SJSA1 (cell line): ENCODE measurements around the gene RBM19. TPM values are rescaled to one million over a fixed set of nuclear protein-coding genes. Genes with fewer than 3 reads are reported as not detected.
A peak's percentile ranks its signal among the peaks of the same experiment; 100 is the strongest.
"Not testable (repeated sequence)": the region's sequence is repeated elsewhere in the genome, so short reads cannot be mapped to it uniquely, and the experiment has no call there.

Experiments used
- DNase-seq, 2 experiments: peaks; one replicate each; pipeline ENCODE4 v3.0.0-alpha.2; 2015 to 2020; ENCODE audit warnings: low spot score in 2 of 2, low read depth in 1 of 2
- H3K27ac ChIP-seq: fragments of 250-450 bp; sonication (Bioruptor Pico); 2 replicates; pipeline ENCODE4 v1.5.1; 2020; ENCODE audit warnings: mild to moderate bottlenecking, moderate library complexity
- H3K27me3 ChIP-seq: fragments of 250-450 bp; sonication (Bioruptor Pico); replicated peaks from 2 replicates; pipeline ENCODE4 v1.5.1; 2020; ENCODE audit warnings: mild to moderate bottlenecking, moderate library complexity
- H3K36me3 ChIP-seq: fragments of 250-450 bp; sonication (Bioruptor Pico); 2 replicates; pipeline ENCODE4 v1.5.1; 2020; ENCODE audit warnings: mild to moderate bottlenecking
- H3K4me1 ChIP-seq: fragments of 250-450 bp; sonication (Bioruptor Pico); replicated peaks from 2 replicates; pipeline ENCODE4 v1.6.1; 2021; ENCODE audit warnings: mild to moderate bottlenecking
- H3K4me3 ChIP-seq: fragments of 250-450 bp; sonication (Bioruptor Pico); 2 replicates; pipeline ENCODE4 v1.5.1; 2020; ENCODE audit warnings: mild to moderate bottlenecking
- H3K9me3 ChIP-seq: fragments of 250-450 bp; sonication (Bioruptor Pico); replicated peaks from 2 replicates; pipeline ENCODE4 v1.5.1; 2020; ENCODE audit warnings: mild to moderate bottlenecking
- total RNA-seq: library from RNA; depleted of rRNA; stranded (reverse); fragments of >200 nt; shearing (Covaris generic); gene quantifications from 2 replicates; pipeline ENCODE4 v1.2.3, GENCODE V29; 2014

RBM19 gene
- total RNA-seq, 1 experiment from 2014 or later = 433 TPM

DNA sequence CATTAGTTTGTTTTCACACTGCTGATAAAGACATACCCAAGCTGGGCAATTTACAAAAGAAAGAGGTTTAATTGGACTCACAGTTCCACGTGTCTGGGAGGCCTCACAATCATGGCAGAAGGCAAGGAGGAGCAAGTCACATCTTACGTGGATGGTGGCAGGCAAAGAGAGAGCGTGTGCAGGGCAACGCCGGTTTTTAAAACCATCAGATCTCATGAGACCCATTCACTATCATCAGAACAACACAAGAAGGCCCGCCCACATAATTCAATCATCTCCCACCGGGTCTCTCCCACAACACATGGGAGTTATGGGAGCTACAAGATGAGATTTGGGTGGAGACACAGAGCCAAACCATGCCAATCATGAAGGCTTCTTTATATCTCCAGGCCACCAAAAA is 34.1 kb upstream of the RBM19 start:
- Histone ChIP-seq H3K9me3 (peaks cover 19% of the 10 kb centered on the region; the same call in 1 of the 2 replicates), H3K27me3 (peaks cover 100% of the 10 kb centered on the region)
- not testable (repeated sequence) for H3K4me3 ChIP-seq, H3K4me1 ChIP-seq, H3K27ac ChIP-seq, H3K36me3 ChIP-seq
- peak; percentile 69 to 86 for DNase-seq

DNA sequence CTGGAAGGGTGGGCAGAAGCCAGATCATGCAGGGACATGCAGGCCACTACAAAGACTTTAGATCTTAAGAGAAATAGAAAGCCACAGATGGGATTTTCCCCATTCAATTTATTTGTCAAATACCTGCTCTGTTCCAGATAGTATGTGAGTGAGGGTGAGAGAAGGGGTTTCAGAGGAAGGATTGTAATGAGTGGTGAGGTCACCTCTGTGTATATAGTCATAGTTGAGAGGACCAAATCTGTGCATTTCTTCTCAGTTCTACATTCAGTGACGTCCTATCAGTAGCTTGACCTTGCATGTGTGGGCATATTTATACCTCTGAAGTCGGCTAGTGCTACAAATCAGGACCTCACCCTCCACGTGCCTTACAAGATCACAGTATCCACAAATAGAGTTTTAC is 31.2 kb upstream of the RBM19 start:
- Histone ChIP-seq H3K4me1 (no peaks in the 10 kb centered on the region), H3K27me3 (peaks cover 100% of the 10 kb centered on the region), H3K36me3 (no peaks in the 10 kb centered on the region), H3K9me3 (peaks cover 32% of the 10 kb centered on the region), H3K4me3 (no peak overlapping the region), H3K27ac (no peak overlapping the region)
- peak; percentile 75 to 79 for DNase-seq

DNA sequence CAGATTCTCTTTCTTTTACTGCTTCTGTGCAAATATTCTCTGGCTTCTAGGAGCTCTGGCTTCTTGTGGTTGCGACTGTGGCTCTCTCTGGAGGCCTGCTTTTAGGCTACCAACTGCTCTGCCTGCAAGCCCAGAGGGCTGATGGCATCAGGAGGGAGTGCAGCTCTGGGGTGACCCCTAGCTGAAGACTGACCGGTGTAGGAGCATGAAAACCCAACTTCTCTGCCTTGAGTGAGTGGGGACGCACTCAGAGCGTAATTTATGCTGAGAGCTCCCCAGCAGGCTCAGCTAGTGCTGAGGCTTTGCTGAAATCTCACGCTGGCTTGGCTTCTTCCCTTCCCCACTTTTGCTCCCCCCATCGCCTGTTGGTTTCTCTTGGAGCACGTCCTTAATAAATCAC is 29.9 kb upstream of the RBM19 start:
- Histone ChIP-seq H3K4me1 (no peaks in the 10 kb centered on the region), H3K27ac (no peak overlapping the region), H3K4me3 (no peak overlapping the region), H3K36me3 (no peaks in the 10 kb centered on the region), H3K9me3 (peaks cover 35% of the 10 kb centered on the region), H3K27me3 (peaks cover 100% of the 10 kb centered on the region)
- peak; percentile 86 to 93 for DNase-seq

DNA sequence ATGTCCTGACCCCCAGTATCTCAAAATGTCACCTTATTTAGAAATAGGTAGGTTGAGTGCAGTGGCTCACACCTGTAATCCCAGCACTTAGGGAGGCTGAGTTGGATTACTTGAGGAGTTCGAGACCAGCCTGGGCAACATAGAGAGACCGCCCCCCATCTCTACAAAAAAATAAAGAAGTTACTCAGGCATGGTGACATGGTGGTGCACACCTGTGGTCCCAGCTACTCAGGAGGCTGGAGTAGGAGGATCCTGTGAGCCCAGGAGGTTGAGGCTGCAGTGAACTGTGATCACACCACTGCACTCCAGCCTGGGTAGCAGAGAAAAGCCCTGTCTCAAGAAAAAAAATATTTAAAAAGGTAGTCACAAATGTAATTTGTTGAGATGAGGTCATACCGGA is 27.9 kb upstream of the RBM19 start:
- no peak overlapping the region for H3K4me3 ChIP-seq

DNA sequence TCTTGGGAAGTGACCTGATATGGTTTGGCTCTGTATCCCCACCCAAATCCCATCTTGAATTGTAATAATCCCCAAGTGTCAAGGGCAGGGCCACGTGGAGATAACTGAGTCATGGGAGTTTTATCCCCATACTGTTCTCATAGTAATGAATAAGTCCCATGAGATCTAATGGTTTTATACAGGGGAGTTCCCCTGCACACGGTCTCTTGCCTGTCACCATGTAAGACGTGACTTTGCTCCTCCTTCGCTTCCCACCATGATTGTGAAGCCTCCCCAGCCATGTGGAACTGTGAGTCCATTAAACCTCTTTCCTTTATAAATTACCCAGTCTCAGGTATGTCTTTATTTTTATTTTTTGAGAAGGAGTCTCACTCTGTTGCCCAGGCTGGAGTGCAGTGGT is 26.6 kb upstream of the RBM19 start:
- Histone ChIP-seq H3K27me3 (peaks cover 99% of the 10 kb centered on the region), H3K9me3 (peaks cover 30% of the 10 kb centered on the region)
- DNase-seq = peak in 1 of 2 experiments; percentile 87
- not testable (repeated sequence) for H3K4me3 ChIP-seq, H3K27ac ChIP-seq, H3K36me3 ChIP-seq, H3K4me1 ChIP-seq

More for the DNA sequence above, 27.9 kb upstream of the RBM19 start:
- Histone ChIP-seq H3K36me3 (no peaks in the 10 kb centered on the region), H3K27me3 (peaks cover 99% of the 10 kb centered on the region), H3K27ac (no peak overlapping the region), H3K9me3 (peaks cover 32% of the 10 kb centered on the region), H3K4me1 (no peaks in the 10 kb centered on the region)
- DNase-seq = peak; percentile 71 to 81

DNA sequence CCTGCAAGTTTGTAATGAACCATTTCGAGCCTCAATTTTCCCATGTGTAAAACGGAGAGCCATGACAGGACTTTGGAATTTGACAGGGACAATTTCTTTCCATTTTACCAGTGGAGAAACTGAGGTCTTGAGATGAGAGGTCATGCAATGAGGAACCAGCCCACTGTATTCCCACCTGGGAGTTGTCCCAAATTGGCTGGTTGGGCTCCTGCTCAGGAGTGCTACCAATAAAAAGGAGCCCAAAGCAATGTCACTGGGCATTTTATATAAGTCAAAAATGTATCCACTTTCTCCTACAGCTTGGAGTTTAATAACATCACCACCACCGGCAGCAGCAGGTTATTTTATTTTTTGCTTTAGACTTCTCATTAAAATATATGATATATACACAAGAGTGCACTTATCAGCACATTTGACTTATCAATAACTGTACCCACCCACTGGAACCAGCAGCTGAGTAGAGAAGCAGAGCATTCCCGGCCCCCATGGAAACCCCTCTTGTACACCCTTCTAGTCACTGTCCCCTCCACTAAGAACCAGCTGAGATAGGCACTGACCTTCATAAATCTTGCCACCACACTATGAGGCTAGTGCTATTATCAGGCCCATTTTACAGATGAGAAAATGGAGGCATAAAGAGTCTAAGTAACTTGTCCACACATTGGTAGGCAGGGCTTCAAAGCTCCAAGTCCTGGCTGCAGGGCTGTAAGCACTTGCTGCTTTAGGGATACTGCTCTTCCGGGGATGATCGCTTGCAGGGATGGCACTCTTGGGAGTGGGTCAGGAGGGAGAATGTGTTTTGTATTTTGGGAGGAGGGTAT is 25.3 kb upstream of the RBM19 start:
- H3K9me3 ChIP-seq = peaks cover 30% of the 10 kb centered on the region

DNA sequence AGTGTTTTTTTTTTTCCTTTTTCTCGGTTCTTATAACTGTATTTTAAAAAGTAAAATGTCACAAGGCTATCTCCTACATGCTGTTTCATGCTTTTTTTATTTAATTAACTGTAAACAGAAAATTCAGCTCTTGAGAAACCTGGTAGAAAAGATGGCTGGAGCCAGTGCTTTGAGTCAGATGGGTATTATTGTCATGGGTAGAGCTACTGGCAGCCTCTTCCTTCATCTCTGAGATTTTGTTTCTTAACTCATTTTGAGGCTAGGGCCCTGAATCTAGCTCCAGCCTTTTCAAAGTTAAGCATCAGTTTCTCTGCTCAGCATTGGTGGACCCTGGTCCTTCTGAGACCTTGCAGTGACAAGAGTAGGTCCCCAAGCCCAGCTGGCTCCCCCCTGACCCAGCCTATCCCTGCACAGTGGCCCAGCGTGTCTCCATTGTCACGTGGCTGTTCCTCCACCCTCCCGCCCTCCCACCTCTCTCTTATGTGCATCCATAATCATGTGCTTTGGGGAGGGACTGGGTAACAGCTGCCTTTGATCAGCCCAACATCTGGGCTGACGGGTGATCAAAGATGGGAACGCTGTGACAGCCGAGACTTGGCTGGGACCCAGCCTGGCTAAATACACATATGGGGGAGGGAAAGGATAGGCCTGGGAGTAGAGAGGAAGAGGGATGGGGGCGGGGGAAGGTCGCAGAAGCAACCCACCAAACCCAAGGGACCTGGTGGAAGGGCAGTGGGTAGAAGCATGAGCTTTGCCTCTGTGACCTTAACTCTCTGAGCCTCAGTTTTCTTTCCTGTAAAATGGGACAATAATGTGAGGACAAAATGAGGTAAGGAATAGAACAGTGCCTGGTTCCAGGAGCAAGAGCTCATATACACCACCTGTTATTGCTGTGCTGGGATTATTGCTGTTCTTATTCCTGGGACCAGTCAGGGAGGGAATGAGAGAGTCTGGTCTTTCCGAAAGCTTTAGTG is 24.4 kb upstream of the RBM19 start:
- H3K9me3 ChIP-seq = peaks cover 27% of the 10 kb centered on the region
- DNase-seq = peak; percentile 63 to 91
- H3K27ac ChIP-seq = no peak overlapping the region
- H3K36me3 ChIP-seq = no peaks in the 10 kb centered on the region
- H3K4me1 ChIP-seq = no peaks in the 10 kb centered on the region
- H3K27me3 ChIP-seq = peaks cover 99% of the 10 kb centered on the region
- H3K4me3 ChIP-seq = no peak overlapping the region

More for the DNA sequence above, 25.3 kb upstream of the RBM19 start:
- DNase-seq = peak; percentile 70 to 87
- Histone ChIP-seq H3K27me3 (peaks cover 99% of the 10 kb centered on the region), H3K4me1 (no peaks in the 10 kb centered on the region), H3K27ac (no peak overlapping the region), H3K4me3 (no peak overlapping the region), H3K36me3 (no peaks in the 10 kb centered on the region)

DNA sequence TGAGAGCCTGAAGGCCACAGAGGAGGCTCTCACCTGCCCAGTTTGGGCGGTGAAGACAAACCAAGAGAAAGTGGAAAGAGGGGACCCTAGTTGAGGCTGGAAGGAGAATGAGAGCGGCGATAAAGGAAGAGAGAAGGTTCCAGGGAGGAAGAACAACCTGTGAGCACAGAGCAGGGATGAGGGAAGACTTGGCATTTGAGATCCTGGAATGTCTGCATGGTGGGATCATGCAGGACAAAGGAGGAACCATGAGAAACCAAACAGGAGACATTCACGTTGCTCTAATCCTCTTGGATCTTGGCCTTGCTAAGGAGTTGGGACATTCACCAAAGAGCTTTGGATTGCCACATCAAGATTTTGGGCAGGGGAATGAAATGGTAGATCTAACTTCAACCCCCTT is 22.9 kb upstream of the RBM19 start:
- DNase-seq = peak; percentile 75 to 85
- peaks cover 21% of the 10 kb centered on the region for H3K9me3 ChIP-seq
- H3K27ac ChIP-seq = no peak overlapping the region
- no peaks in the 10 kb centered on the region for H3K4me1 ChIP-seq
- H3K27me3 ChIP-seq = peaks cover 99% of the 10 kb centered on the region
- no peaks in the 10 kb centered on the region for H3K36me3 ChIP-seq
- H3K4me3 ChIP-seq = no peak overlapping the region

DNA sequence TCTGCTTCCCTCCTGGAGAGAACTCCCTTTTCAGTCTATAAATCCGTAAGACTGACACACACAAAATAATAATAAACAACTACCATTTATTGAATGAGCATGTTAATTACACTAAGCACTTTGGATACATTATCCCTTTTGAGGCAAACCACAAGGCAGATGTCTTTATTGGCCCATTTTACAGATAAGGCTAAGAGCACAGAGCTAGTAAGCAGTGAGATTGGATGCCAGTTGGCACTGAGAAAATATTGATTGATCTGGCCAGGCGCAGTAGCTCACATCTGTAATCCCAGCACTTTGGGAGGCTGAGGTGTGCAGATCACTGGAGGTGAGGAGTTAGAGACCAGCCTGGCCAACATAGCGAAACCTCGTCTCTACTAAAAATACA is 21.9 kb upstream of the RBM19 start:
- Histone ChIP-seq H3K27me3 (peaks cover 99% of the 10 kb centered on the region), H3K36me3 (no peaks in the 10 kb centered on the region), H3K9me3 (peaks cover 16% of the 10 kb centered on the region), H3K4me3 (no peak overlapping the region), H3K27ac (no peak overlapping the region), H3K4me1 (no peaks in the 10 kb centered on the region)
- peak in 1 of 2 experiments; percentile 67 for DNase-seq

DNA sequence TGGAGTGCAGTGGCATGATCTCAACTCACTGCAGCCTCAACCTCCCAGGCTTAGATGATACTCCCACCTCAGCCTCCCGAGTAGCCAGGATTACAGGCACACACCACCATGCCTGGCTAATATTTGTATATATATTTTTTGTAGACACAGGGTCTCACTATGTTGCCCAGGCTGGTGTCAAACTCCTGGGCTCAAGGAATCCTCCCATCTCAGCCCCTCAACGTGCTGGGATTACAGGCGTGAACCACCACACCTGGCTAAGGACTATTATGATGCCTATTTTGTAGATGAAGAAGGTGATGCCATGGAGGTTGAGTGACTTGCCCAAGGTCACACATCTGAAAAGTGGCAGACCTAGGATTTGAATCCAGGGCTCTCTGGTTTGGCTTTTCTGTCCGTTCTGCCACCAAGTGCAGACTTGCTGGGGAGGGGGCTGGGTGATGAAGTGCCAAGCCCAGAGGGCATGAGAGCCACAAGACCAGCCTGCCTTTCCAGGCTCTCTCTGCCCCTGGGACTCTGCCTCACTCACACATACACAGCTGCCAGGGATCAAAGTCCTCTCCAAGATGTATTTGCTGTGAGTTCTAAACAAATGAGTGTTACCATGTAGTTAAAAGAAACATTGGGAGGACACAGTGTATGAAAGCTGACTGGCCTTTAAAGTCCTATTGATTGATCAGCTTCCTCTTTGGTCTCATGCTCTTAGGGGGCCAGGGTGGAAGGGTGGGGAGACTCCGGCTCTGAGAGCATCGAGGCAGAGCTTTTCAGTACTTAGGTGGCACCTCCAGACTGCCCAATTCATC is 21.3 kb upstream of the RBM19 start:
- peaks cover 10% of the 10 kb centered on the region for H3K9me3 ChIP-seq
- no peak overlapping the region for H3K27ac ChIP-seq
- H3K4me1 ChIP-seq = no peaks in the 10 kb centered on the region
- H3K4me3 ChIP-seq = no peak overlapping the region
- DNase-seq = peak; percentile 69 to 89
- H3K27me3 ChIP-seq = peaks cover 97% of the 10 kb centered on the region
- no peaks in the 10 kb centered on the region for H3K36me3 ChIP-seq

DNA sequence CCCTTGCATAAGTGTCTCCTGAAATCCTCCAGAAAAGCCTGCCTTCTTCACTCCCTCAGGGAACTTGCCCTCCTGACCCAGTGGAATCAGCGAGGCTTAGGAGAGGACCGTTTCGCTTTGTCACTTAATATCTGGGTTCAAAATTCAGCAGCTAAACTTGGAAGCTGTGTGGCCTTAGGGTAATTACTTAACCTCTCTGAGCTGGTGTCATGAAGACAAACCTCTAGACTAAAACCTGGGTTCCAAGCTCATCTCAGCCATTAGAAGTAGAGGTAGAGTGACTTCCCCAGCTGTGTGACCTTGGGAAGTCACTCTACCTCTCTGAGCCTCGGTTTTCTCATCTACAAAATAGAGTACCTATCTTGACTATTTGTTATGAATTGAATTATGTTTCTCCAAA is 18.3 kb upstream of the RBM19 start:
- peaks cover 94% of the 10 kb centered on the region for H3K27me3 ChIP-seq
- peaks cover 10% of the 10 kb centered on the region; the same call in 1 of the 2 replicates for H3K9me3 ChIP-seq
- no peak overlapping the region for H3K4me3 ChIP-seq
- no peaks in the 10 kb centered on the region for H3K36me3 ChIP-seq
- DNase-seq = peak in 1 of 2 experiments; percentile 64
- H3K4me1 ChIP-seq = no peaks in the 10 kb centered on the region
- H3K27ac ChIP-seq = no peak overlapping the region

DNA sequence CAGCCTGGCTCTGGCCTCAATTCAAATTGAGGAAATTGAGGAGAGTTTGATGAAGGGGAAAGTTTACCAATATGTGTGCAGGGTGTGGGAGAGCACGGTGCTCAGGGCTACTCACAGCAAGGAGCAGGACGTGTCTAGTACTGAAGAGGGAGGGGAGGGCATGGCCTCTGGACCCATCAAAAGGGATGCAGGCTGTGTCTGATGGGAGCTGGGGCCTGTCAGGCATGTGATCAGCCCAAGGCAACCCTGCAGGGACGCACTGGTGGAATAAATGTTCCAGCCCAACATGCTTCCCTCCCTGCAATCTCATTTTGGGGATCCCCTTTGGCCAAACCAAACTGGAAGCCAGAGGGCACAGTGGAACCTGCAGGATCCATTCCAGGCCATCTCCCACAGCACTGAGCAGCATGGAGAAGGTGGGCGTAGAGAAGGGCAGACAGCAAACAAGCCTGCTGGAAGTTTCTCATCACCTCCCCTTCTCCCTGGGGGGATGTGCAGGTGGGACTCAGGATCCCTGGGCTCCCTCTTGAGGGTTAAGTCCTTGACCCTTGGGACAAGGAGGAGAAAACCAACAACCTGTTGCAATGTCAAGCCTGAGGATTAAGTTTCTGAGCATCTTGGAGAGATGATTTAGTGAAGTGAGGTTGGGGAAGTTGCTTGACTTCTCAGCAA is 17.8 kb upstream of the RBM19 start:
- no peak overlapping the region for H3K4me3 ChIP-seq
- H3K27ac ChIP-seq = no peak overlapping the region
- no peaks in the 10 kb centered on the region for H3K36me3 ChIP-seq
- H3K4me1 ChIP-seq = no peaks in the 10 kb centered on the region
- peaks cover 94% of the 10 kb centered on the region for H3K27me3 ChIP-seq
- H3K9me3 ChIP-seq = peaks cover 6% of the 10 kb centered on the region; the same call in 1 of the 2 replicates
- peak; percentile 68 to 91 for DNase-seq

DNA sequence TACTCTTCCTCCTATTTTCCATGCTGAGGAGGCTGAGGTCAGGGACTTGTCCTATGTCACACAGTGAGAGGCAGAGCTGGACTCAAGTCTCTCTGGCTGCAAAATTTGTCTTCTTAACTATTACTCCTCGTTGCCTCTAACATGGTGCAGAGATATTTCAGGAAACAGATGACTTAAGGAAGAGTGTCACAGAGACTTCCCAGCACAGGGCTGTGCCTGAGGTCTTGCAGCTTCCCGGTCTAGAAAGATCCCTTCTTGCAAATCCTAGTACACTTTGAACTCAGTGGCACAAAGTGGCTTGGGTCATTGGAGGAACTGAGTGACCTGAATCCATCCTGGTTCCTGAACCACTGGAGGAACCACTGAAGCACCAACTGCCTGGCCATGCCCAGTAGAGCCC is 17.1 kb upstream of the RBM19 start:
- DNase-seq = peak in 1 of 2 experiments; percentile 73
- Histone ChIP-seq H3K4me1 (no peaks in the 10 kb centered on the region), H3K4me3 (no peak overlapping the region), H3K36me3 (no peaks in the 10 kb centered on the region), H3K27me3 (peaks cover 94% of the 10 kb centered on the region), H3K27ac (no peak overlapping the region), H3K9me3 (peaks cover 6% of the 10 kb centered on the region; the same call in 1 of the 2 replicates)
